ENCODE measurements around the gene OR52E5. TPM values are rescaled to one million over a fixed set of nuclear protein-coding genes. Genes with fewer than 3 reads are reported as not detected.

OR52E5 gene
- total RNA-seq, result not detected

- Histone ChIP-seq H3K27ac (no peak within 1 kb of the TSS), H3K36me3 (no peaks in the 10 kb centered on the region), H3K27me3 (no peaks in the 10 kb centered on the region), H3K4me1 (no peaks in the 10 kb centered on the region), H3K4me3 (no peak within 1 kb of the TSS), H3K9me3 (no peaks in the 10 kb centered on the region)
- DNase-seq, result no peak
- 69 to 93% methylated on average over 3 of the region's 3 CpGs for WGBS, 2 donors
- intact Hi-C loops (cut with DNase I), result no loop called here
- TF ChIP-seq CTCF (IDR thresholded peaks at IDR 0.05) (no peak), POLR2A (IDR thresholded peaks at IDR 0.05) (no peak)
Measured at GRCh38 chr11:5892908-5893307, at the start of gene OR52E5. TSS of gene OR52E5 (plus strand) at chr11:5893208. CDS start at chr11:5900777, 7,569 bp downstream.

- TF ChIP-seq CTCF (IDR thresholded peaks at IDR 0.05) (no peak), POLR2A (IDR thresholded peaks at IDR 0.05) (no peak)
- 28 to 43% methylated on average over 1 of the region's 1 CpG for WGBS, 2 donors
- Histone ChIP-seq H3K4me3 (no peak overlapping the region), H3K27ac (no peak overlapping the region), H3K36me3 (no peaks in the 10 kb centered on the region), H3K4me1 (no peaks in the 10 kb centered on the region), H3K9me3 (no peaks in the 10 kb centered on the region), H3K27me3 (no peaks in the 10 kb centered on the region)
- no peak for DNase-seq
- intact Hi-C loops (cut with DNase I), result no loop called here
Measured at GRCh38 chr11:5846701-5847100, 46.3 kb upstream of the OR52E5 start.

- no peaks in the 10 kb centered on the region for H3K36me3 ChIP-seq
Measured at GRCh38 chr11:5847711-5848110, 45.3 kb upstream of the OR52E5 start.

GRCh38 chr11:5851002-5851401 lies 42.0 kb upstream of the OR52E5 start:
- H3K4me3 ChIP-seq, result no peak overlapping the region
- no peak overlapping the region for H3K27ac ChIP-seq
- 85 to 90% methylated on average over 1 of the region's 1 CpG for WGBS, 2 donors
- H3K36me3 ChIP-seq, result no peaks in the 10 kb centered on the region
- DNase-seq, result no peak
- no peaks in the 10 kb centered on the region for H3K4me1 ChIP-seq
- intact Hi-C loops (cut with DNase I), result no loop called here
- H3K9me3 ChIP-seq, result no peaks in the 10 kb centered on the region
- no peak for TF ChIP-seq CTCF (IDR thresholded peaks at IDR 0.05)
- no peak for TF ChIP-seq POLR2A (IDR thresholded peaks at IDR 0.05)
- H3K27me3 ChIP-seq, result no peaks in the 10 kb centered on the region

More at GRCh38 chr11:5847711-5848110, 45.3 kb upstream of the OR52E5 start:
- intact Hi-C loops (cut with DNase I), result no loop called here
- TF ChIP-seq CTCF (IDR thresholded peaks at IDR 0.05) (no peak), POLR2A (IDR thresholded peaks at IDR 0.05) (no peak)
- no peaks in the 10 kb centered on the region for H3K9me3 ChIP-seq
- no peak for DNase-seq
- H3K27me3 ChIP-seq, result no peaks in the 10 kb centered on the region
- no peak overlapping the region for H3K4me3 ChIP-seq
- no peak overlapping the region for H3K27ac ChIP-seq
- H3K4me1 ChIP-seq, result no peaks in the 10 kb centered on the region

- intact Hi-C loops (cut with DNase I), result no loop called here
- no peaks in the 10 kb centered on the region for H3K36me3 ChIP-seq
- no peak within 1 kb of the TSS for H3K27ac ChIP-seq
- TF ChIP-seq CTCF (IDR thresholded peaks at IDR 0.05) (no peak), POLR2A (IDR thresholded peaks at IDR 0.05) (no peak)
- no peak within 1 kb of the TSS for H3K4me3 ChIP-seq
- 86 to 93% methylated on average over 3 of the region's 3 CpGs for WGBS, 2 donors
- no peaks in the 10 kb centered on the region for H3K9me3 ChIP-seq
- H3K4me1 ChIP-seq, result no peaks in the 10 kb centered on the region
- DNase-seq, result no peak
- no peaks in the 10 kb centered on the region for H3K27me3 ChIP-seq
Measured at GRCh38 chr11:5857590-5857989, 35.4 kb upstream of the OR52E5 start, which contains the start of gene OR52E8. TSS of gene OR52E8 (minus strand) at chr11:5857690. CDS start at chr11:5857690, 0 bp downstream.

All from esophagus squamous epithelium (tissue), 5 donors.